HG03139 (cell line): Measurements from ENCODE around the gene CSE1L.
"Not testable (repeated sequence)": the region's sequence is repeated elsewhere in the genome, so short reads cannot be mapped to it uniquely, and the experiment has no call there.

Experiments used
- ATAC-seq: cut with Tn5 transposase; IDR thresholded peaks from one replicate; pipeline ENCODE4 v1.9.1; 2021; ENCODE audit not compliant: unreplicated experiment

The CSE1L gene

DNA sequence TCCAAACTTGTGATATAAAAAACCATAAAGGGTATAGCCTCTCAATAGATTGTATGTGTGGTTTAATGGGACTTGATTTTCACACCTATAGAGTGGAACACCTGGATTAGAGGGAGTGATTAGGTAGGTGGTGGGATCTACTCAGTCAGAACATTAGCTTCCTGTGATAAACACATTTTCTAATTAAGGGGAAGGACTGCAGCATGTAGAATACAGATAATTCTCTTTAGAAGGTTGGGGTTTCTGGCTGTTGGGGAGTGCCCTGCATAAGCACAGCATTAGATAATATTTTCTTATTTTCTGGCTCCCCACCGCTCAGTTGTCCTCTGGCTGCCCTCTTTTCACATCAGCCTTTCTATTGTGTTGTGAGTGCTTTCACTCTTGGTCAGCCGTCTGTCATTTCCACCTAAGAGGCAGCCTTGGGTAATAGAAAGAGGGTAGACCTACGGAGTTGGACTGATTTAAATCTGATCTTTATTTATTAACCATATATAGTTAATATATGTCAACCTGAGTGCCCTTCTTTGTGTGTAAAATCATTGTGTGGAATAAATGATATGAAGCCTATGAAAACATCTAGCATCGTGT lies 8.0 kb downstream of the CSE1L start:
- ATAC-seq: peak; percentile 65

DNA sequence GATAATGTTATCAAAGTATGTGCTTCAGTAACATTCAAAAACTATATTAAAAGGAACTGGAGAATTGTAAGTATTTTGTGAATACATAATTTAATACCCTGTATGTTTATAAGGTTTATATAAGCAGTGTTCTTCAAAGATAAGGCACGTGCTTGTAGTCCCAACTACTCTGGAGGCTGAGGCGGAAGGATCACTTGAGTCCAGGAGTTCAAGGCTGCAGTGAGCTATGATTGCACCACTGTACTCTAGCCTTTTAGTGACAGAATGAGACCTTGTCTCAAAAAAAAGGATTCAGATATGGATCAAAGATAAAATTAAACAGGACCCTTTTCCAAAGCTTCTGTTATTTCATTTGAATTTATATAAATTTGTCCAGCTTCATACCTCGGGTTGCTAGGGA lies 17.2 kb downstream of the CSE1L start:
- ATAC-seq: no peak

DNA sequence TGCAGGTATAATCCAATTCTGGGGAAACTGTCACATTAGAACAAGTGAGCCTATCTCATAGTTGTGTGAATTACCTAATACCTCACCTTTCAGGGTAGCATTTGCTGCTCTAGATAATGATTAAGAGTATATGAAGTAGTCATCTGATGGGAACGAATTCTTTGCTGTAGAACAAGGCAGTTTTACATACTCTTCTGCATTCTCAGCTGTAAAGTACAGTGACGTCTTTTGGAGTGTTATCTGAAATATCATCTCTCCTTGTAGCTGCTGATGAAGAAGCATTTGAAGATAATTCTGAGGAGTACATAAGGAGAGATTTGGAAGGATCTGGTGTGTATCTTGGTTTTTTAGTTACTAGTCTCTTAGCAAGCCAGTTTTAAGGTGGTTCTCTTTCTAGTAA lies 28.4 kb downstream of the CSE1L start:
- ATAC-seq: no peak

DNA sequence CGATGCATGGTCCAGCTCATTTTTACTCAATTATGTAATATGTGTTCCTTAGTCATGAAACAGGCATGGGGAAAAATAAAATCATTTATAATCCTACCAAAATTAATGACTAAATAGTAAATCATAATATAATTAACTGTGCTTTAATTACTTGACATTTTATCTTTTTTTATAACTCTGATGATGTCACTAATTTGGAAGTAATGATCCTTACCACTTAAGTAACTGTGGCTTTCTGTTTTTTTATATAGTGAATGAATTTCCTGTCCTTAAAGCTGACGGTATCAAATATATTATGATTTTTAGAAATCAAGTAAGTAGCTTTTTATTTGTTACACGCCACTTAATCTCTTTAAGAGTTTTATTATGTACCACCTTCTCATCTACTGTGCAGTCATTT lies 32.2 kb downstream of the CSE1L start:
- ATAC-seq: no peak

DNA sequence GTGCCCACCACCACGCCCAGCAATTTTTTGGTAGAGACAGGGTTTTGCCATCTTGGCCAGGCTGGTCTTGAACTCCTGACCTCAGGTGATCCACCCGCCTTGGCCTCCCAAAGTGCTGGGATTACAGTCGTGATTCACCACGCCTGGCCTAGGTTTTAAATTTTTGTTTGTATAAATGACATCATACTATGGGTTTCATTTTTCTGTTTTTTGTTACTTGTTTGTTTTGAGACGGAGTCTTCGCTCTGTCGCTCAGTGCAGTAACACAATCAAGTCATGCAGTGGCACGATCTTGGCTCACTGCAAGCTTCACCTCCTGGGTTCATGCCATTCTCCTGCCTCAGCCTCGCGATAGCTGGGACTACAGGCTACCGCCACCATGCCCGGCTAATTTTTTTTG lies 36.2 kb downstream of the CSE1L start:
- ATAC-seq: not testable (repeated sequence)

DNA sequence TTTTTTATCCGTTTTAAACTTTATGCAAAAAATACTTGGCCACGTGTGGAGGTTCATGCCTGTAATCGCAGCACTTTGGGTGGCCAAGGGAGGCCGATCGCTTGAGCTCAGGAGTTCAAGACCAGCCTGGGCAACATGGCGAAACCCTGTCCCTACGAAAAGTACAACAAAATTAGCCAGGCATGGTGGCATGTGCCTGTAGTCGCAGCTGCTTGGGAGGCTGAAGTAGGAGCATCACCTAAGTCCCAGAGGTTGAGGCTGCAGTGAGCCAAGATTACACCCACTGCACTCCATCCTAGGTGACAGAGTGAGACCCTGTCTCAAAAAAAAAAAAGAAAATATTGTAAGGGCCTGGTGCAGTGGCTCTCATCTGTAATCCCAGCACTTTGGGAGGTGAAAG lies 45.0 kb downstream of the CSE1L start:
- ATAC-seq: no peak

DNA sequence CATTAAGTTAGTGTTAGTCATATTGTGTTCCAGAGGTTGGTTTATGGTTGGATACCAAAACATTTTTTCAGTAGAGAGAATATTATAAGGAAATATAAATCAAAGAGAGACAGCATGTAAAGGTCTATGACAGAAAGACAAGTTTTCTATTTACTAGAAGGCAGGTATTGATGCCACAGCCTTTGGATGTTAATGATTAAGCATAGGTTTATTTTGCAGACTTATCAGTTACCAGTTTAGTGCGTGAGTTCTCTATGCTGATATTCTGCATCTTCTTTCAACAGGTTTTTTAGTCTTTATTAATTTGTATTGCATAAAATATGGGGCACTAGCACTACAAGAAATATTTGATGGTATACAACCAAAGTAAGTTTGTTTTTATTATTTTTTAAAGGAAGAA lies 45.6 kb downstream of the CSE1L start:
- no peak for ATAC-seq

DNA sequence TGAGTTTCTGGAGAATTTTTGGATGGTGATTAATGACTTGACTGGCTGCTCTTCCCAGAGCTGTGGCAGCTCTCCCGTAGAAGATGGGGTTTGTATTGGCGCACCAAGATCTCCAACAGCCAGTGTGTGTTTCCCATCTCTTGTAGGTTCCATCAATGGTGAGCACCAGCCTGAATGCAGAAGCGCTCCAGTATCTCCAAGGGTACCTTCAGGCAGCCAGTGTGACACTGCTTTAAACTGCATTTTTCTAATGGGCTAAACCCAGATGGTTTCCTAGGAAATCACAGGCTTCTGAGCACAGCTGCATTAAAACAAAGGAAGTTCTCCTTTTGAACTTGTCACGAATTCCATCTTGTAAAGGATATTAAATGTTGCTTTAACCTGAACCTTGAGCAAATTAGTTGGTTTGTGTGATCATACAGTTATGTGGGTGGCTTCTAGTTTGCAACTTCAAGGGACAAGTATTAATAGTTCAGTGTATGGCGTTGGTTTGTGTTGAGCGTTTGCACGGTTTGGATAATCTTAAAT lies 50.2 kb downstream of the CSE1L start:
- ATAC-seq: no peak

DNA sequence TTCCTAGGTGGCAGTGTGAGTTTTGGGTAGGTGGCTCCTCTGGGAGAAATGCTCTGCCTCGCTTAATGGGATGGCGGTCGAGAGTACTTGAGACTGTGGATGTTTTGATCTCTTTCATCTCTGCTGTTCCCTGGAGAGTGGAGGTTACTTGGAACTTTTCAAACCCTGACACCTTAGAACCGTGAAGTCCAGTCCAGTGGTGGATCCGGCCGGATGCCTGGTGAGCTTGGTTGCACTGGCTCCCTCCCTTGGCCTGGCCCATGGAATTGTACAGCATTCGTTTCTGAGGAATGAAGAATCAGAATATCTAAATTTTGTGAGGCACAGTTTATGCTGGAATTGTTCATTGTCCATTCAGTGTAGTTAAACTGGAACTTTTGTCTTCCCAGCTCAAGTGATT lies 51.0 kb downstream of the CSE1L start:
- ATAC-seq: no peak

DNA sequence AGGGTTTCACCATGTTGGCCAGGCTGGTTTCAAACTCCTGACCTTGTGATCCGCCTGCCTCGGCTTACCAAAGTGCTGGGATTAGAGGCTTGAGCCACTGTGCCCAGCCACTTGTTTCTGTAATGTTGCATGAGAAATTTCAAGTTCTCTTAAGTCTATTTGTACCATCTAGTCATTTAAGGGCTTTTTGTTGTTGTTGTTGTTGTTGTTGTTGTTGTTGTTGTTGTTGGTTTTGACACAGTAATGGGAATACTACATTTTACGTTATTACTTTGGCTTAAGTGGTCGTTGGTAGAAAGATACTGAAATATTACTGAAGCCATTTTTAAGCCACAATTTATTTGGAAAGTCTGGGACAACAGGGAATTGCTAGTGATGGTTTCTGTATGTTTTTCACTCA lies 52.0 kb downstream of the CSE1L start:
- ATAC-seq: no peak

DNA sequence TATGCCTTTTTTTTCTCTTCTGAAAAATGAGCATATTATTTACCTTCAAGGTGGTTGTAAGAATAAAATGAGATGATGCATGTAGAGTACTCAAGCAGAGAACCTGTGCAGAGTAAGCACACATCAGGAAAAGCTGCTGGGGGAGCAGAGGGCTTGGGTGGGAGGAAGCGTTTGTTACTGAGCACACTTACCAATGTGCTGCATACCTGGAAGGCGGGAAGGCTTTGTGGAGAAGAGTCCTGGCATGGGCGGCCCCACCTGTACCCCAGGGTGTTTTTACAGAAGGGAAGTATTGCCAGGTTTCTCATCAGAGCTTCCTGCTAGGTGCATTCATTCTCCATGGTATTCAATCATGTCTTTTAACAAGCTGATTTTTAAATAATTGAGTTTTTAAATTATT lies 52.9 kb downstream of the CSE1L start:
- no peak for ATAC-seq

DNA sequence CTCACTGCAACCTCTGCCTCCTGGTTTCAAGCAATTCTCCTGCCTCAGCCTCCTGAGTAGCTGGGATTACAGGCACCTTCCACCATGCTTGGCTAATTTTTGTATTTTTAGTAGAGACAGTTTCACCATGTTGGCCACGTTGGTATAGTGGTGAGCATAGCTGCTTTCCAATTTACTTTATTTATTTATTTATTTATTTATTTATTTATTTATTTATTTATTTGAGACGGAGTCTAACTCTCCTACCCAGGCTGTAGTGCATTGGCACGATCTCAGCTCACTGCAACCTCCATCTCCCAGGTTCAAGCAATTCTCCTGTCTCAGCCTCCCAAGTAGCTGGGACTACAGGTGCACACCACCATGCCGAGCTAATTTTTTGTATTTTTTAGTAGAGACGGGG lies 54.2 kb downstream of the CSE1L start:
- not testable (repeated sequence) for ATAC-seq

DNA sequence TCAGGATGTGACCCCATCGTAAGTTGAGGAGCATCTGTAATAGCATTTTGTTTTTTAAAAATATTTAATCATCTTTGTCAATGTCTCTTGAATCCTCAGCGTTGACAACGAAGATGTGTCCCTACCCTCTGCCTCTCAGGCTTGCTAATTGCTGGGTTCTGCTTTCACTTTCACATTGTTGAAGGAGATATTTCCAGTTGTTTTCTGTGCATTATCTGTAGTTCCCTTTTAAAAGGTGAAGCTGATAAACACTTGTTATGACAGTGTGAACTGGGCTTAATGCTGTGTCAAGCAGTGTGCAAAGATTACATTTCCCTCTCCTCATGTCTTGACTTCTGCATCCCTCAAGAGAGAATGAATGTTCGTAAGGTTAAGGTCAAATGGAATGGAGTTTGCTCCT lies 54.9 kb downstream of the CSE1L start:
- no peak for ATAC-seq

DNA sequence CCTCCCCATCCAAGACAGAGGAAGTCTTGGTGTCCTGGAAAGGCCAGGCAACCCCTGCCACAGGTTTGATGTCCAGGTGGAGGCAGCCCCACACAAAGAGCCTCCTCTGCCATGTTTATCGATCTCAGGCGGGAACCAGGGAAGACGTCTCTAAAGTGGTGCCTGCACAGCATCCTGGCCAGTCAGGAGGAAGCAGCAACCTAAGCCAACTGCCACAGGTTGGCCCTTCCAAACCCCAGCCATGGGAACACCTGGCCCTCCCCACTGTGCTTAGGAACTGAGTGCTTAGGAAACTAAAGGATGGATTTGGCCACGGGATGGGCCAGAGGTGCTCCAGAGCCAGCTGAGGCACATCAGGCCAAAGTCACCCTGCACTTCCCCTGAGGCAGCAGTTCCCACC lies 56.9 kb downstream of the CSE1L start:
- no peak for ATAC-seq

DNA sequence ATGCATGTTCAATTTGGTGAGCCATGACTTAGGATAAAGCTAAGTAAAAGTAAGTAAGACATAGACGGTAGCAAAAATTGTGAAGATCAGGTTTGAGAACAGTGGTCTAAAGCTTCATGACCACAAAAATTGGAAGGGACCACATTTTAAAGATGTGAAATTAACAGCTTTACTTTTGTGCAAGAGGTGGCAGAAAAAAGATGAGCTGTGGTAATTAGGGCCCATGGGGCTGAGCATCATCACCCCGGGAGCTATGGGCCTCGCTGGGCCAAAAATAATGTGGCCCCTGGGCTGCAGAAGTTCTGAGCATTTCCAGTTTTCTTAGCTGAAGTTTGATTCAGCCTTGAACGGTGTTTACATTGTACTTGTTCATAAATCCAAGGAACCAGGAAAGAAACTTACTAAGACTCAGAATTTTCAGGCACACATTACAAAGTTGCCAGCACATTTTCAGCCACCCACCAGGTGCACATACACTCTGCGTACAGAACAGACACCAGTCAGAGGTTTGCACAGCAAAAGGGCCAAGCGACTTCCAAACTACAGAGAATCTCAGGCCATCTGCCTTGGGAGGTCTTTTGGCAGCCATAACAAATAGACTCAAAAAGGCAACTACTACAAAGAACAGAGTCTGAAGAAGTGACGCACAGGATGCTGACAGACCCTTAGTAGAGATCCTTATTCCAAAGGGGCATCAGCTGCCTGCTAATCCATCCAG lies 57.7 kb downstream of the CSE1L start:
- ATAC-seq: no peak

DNA sequence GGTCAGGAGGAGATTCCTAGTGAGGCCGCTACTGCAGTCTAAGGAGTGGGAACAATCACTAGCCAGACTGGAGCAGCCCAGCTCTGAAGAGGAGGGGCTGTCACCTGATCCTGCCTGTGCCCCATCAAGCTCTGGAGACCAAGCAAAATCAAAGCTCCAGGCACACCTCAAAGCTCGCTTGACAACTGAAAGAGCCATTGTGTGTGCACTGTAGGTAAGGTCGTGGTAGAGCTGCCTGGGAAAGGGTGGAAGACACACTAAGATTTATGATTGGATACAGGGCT lies 58.2 kb downstream of the CSE1L start:
- ATAC-seq: no peak

DNA sequence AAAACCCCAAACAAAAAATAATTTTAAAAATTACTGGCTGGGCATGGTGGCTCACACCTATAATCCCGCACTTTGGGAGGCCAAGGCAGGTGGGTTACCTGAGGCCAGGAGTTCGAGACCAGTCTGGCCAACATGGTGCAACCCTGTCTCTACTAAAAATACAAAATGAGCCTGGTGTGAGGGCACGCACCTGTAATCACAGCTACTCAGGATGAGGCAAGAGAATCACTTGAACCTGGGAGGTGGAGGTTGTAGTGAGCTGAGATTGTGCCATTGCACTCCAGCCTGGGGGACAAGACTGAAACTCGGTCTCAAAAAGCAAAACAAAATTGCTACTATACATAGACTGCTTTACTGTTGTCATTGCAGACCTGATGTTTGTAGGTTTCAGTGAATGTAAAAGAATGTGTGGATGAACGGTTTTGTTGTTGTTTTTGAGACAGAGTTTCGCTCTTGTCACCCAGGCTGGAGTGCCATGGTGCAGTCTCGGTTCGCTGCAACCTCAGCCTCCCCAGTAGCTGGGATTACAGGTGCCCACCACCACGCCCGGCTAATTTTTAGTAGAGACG lies 59.0 kb downstream of the CSE1L start:
- not testable (repeated sequence) for ATAC-seq

DNA sequence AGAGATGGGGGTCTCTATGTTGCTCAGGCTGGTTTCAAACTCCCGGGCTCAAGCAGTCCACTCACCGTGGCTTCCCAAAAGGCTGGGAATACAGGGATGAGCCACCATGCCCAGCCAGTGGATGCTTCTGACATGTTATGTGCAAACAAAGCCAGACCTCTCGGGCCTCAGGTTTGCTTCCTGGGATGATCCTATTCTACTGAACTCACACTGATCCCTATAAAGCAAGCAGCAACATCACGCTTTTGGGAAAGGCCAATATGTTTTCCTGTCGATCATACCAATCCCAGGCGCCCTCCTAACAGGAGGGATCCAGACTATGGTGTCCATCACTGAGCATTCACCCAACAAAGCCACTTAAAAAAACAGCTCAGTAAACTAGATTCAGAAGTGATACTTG lies 60.2 kb downstream of the CSE1L start:
- no peak for ATAC-seq

DNA sequence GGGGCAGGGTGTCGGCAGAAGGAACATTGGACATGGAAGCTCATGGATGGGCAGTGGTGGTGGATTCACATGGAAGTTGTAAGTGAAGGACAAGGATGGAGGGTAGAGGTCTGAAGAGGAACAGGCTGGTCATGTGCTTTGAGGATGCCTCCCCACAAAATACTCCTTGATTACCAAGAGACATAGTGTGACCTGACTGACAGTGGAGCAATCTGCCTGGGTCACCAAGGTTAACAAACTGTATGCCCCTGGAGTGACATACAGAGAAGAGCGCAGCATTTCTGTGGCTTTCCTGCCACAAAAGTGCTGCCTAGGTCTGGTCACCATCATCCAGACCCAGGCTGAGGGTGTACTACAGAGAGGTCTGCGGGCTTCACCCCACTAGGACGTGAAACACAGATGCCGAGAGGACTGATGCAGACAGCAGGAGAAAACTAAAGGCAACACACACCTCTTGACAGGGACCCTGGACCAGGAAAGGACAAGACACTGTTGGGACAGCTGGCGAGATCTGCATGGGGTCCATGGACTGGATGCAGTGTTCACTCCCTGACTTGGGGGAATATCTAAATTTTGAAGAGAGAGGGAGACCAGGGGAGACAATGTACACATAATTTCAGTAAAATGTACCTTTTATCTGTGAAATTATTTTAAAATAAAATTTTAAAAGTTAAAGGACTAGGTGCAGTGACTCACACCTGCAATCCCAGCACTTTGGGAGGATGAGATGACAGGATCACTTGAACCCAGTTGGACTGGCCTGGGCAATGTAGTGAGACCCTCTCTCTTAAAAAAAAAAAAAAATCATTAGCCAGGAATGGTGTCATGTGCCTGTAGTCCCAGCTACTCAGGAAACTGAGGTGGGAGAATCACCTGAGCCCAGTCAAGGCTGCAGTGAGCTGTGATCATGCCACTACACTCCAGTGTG lies 64.9 kb downstream of the CSE1L start:
- no peak for ATAC-seq

DNA sequence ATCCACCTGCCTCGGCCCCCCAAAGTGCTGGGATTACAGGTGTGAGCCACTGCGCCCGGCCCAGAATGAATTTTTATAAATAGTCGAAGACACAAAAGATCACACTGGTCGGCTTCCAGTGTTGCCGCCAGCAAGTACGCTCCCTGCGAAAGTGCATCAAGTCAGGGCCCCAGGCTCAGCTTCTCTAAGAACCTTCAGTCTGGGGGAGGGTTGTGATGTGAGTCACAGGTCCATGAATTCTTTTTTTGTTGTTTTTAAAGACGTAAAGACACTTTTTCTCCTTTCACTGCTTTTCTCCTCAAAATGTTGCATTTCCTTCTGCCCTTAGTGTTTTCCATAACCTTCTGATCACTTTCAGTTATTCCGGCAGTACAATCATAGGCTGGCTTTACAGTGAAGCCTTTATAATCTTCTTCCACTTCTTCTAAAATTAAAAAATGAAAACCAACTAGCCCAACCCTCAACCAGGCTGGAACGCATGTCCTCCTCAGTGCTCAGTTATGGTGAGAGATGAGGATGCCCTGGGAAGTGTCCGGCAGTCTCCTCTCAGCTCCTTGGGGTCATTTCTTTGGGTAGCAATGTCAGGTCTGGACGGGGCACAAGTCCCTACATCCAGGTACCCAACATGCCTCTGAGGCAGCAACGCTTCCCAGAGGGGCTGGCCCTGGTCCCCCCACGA lies 66.6 kb downstream of the CSE1L start:
- ATAC-seq: no peak

DNA sequence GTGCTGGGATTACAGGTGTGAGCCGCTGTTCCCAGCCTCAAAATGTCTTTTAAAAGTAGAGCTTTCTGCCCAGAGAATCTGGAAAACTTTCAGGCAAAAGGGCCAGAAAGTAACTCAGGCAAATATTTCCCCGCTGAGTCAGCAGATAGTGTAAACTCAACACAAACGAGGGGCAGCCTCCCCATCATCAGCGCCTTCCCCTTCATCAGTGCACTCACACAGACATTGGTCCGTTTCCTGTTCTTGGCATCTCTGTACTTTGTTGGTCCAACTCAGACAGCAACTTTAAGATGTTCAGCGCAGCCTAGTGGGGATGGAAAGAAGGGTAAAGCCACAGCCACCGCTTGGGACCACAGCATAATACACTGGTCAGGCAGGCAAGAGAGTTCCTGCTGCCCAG lies 69.5 kb downstream of the CSE1L start:
- no peak for ATAC-seq
